ENCODE measurements around the gene LHPP.

Gene LHPP

DNA sequence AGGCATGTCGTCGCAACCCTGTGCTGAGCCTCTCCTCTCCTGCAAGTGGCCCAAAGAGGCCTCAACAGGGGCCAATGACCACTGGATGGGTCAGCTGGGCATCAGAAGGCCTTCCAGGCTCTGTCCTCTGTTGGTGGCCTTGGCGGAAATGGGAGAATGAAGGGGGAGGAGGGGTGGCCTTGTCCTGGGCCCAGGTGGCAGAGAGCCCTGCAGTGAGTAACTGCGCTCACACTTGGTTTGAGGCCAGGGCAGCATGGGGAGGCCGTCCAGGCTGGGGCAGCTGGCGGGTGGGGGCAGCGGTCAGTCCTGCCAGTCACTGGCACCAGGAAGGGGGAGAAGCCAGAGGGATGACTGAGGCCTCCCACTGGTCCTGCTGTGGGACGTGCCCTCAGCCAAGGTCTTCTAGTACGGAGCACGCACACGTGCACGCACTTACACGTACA, 59.8 kb downstream of the LHPP start:
- H3K27ac ChIP-seq: no peak overlapping the region
- no peaks in the 10 kb centered on the region for H3K36me3 ChIP-seq (replicated peaks)
- in situ Hi-C loops (cut with HindIII; ENCODE audit: low pct_ligation_motif_present, low sequenced_read_pairs): no loop called here
- no peaks in the 10 kb centered on the region for H3K27me3 ChIP-seq (replicated peaks)
- no peak for DNase-seq
- no peak overlapping the region for H3K4me3 ChIP-seq (ENCODE audit: low read depth, low read length)
- TF ChIP-seq, protein P1, sequence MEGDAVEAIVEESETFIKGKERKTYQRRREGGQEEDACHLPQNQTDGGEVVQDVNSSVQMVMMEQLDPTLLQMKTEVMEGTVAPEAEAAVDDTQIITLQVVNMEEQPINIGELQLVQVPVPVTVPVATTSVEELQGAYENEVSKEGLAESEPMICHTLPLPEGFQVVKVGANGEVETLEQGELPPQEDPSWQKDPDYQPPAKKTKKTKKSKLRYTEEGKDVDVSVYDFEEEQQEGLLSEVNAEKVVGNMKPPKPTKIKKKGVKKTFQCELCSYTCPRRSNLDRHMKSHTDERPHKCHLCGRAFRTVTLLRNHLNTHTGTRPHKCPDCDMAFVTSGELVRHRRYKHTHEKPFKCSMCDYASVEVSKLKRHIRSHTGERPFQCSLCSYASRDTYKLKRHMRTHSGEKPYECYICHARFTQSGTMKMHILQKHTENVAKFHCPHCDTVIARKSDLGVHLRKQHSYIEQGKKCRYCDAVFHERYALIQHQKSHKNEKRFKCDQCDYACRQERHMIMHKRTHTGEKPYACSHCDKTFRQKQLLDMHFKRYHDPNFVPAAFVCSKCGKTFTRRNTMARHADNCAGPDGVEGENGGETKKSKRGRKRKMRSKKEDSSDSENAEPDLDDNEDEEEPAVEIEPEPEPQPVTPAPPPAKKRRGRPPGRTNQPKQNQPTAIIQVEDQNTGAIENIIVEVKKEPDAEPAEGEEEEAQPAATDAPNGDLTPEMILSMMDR (IDR thresholded peaks at IDR 0.05; ENCODE audit: low read depth, low read length, missing control alignments): no peak

DNA sequence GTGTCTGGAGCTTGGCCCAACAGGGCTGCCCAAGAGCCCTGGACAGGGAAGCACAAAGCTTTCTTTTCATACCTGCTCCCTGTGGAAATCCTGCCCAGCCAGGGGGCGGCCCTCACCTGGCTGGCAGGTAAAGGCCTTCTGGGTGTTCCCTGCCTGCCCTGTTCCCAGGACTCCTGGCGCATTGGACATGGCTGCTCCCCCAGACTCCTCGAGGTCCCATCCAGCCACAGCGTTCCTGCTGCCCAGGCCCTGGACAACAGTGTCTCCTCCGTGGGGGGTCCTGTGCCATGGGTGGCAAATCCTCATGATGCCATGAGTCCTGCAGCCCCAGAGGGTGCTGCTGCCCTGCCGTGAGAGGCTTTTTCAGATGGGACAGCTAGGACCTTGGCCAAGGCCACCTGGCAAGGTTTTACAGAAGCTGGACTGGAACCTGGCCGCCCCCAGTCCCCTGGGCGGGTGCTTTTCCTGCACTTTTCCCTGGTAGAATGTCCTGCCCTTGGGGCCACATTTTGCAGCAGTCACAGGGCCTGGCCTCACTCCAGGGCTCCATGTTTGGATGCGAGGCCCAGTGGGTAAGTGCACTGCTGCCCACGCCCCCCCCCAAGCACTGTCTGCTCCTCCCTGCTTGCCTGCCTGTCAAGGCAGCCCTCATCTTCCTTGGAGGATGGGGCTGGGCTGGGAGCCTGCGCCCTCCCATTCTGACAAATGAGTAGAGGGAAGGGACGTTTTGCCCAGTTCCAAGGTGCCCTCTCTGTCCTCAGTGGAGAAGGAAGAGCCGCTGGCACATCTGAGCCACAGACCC, 60.7 kb downstream of the LHPP start:
- TF ChIP-seq, protein P1 (IDR thresholded peaks at IDR 0.05; ENCODE audit: low read depth, low read length, missing control alignments): no peak
- no peak overlapping the region for H3K27ac ChIP-seq
- no peak for DNase-seq
- no peaks in the 10 kb centered on the region for H3K27me3 ChIP-seq (replicated peaks)
- in situ Hi-C loops (cut with HindIII; ENCODE audit: low pct_ligation_motif_present, low sequenced_read_pairs): no loop called here
- H3K4me3 ChIP-seq (ENCODE audit: low read depth, low read length): no peak overlapping the region
- H3K36me3 ChIP-seq (replicated peaks): no peaks in the 10 kb centered on the region

- no peak for DNase-seq
- Histone ChIP-seq H3K4me3 (ENCODE audit: low read depth, low read length) (no peak overlapping the region), H3K36me3 (replicated peaks) (no peaks in the 10 kb centered on the region), H3K27me3 (replicated peaks) (no peaks in the 10 kb centered on the region), H3K27ac (no peak overlapping the region)
- TF ChIP-seq, protein P1 (IDR thresholded peaks at IDR 0.05; ENCODE audit: low read depth, low read length, missing control alignments): no peak
- in situ Hi-C loops (cut with HindIII; ENCODE audit: low pct_ligation_motif_present, low sequenced_read_pairs): no loop called here
Measured at GRCh38 chr10:124522933-124523871, 61.6 kb downstream of the LHPP start.

DNA sequence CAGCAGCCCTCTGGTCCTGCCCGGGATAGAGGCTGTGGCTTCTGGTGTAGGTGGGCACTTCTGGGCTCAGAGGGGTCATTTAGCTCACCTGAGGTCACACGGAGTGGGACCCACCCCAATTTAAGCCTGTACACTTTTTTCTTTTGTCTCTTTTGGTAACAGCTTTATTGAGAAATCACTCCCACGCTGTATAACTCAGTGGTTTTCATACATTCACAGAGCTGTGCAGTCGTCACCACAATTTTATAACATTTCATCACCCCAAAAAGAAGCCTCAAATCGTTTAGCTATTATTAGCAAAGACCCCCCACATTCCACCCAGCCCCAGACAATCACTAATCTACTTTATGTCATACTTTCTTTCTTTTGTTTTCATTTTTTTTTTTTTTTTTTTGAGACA, 62.3 kb downstream of the LHPP start:
- no peak for DNase-seq
- Histone ChIP-seq H3K27me3 (replicated peaks) (no peaks in the 10 kb centered on the region), H3K27ac (no peak overlapping the region), H3K36me3 (replicated peaks) (no peaks in the 10 kb centered on the region), H3K4me3 (ENCODE audit: low read depth, low read length) (no peak overlapping the region)
- in situ Hi-C loops (cut with HindIII; ENCODE audit: low pct_ligation_motif_present, low sequenced_read_pairs): no loop called here
- TF ChIP-seq, protein P1 (IDR thresholded peaks at IDR 0.05; ENCODE audit: low read depth, low read length, missing control alignments): no peak

- TF ChIP-seq, protein P1 (IDR thresholded peaks at IDR 0.05; ENCODE audit: low read depth, low read length, missing control alignments): no peak
- H3K4me3 ChIP-seq (ENCODE audit: low read depth, low read length): no peak overlapping the region
- no peak for DNase-seq
Measured at GRCh38 chr10:124524991-124525653, 63.5 kb downstream of the LHPP start.

More at GRCh38 chr10:124524991-124525653, 63.5 kb downstream of the LHPP start:
- in situ Hi-C loops (cut with HindIII; ENCODE audit: low pct_ligation_motif_present, low sequenced_read_pairs): no loop called here
- H3K36me3 ChIP-seq (replicated peaks): no peaks in the 10 kb centered on the region
- no peak overlapping the region for H3K27ac ChIP-seq
- no peaks in the 10 kb centered on the region for H3K27me3 ChIP-seq (replicated peaks)
